ENCODE measurements around the gene ANKK1. TPM values are rescaled to one million over a fixed set of nuclear protein-coding genes. Genes with fewer than 3 reads are reported as not detected.

Gene ANKK1
- total RNA-seq, 1 experiment from 2014 or later, result 0.90 TPM

- Mint-ChIP-seq H3K27me3 (ENCODE audit: unreplicated experiment) (peaks cover 47% of the 10 kb centered on the region), H3K36me3 (ENCODE audit: insufficient read depth, unreplicated experiment) (no peaks in the 10 kb centered on the region), H3K4me1 (ENCODE audit: low read depth, unreplicated experiment) (no peaks in the 10 kb centered on the region), H3K4me3 (ENCODE audit: low read depth, unreplicated experiment) (no peak overlapping the region), H3K9me3 (ENCODE audit: low read depth, unreplicated experiment) (no peaks in the 10 kb centered on the region), H3K27ac (ENCODE audit: unreplicated experiment) (no peak overlapping the region)
- intact Hi-C loops (cut with micrococcal nuclease; ENCODE audit: unreplicated experiment), result no loop called here
- no peak for DNase-seq
- no TSS peak for BruUV-seq (replicated peaks)
- TF ChIP-seq, protein P1, sequence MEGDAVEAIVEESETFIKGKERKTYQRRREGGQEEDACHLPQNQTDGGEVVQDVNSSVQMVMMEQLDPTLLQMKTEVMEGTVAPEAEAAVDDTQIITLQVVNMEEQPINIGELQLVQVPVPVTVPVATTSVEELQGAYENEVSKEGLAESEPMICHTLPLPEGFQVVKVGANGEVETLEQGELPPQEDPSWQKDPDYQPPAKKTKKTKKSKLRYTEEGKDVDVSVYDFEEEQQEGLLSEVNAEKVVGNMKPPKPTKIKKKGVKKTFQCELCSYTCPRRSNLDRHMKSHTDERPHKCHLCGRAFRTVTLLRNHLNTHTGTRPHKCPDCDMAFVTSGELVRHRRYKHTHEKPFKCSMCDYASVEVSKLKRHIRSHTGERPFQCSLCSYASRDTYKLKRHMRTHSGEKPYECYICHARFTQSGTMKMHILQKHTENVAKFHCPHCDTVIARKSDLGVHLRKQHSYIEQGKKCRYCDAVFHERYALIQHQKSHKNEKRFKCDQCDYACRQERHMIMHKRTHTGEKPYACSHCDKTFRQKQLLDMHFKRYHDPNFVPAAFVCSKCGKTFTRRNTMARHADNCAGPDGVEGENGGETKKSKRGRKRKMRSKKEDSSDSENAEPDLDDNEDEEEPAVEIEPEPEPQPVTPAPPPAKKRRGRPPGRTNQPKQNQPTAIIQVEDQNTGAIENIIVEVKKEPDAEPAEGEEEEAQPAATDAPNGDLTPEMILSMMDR (IDR thresholded peaks at IDR 0.05; ENCODE audit: unreplicated experiment), result no peak
- CTCF ChIA-PET, result no interaction called here
These were observed 31.9 kb downstream of the ANKK1 start for GRCh38 chr11:113419454-113420003.

GRCh38 chr11:113420808-113421207, 33.2 kb downstream of the ANKK1 start:
- H3K36me3 Mint-ChIP-seq (ENCODE audit: insufficient read depth, unreplicated experiment), result no peaks in the 10 kb centered on the region
- no peaks in the 10 kb centered on the region for H3K9me3 Mint-ChIP-seq (ENCODE audit: low read depth, unreplicated experiment)
- CTCF ChIA-PET, result no interaction called here
- TF ChIP-seq, protein P1 (IDR thresholded peaks at IDR 0.05; ENCODE audit: unreplicated experiment), result no peak
- no peak overlapping the region for H3K27ac Mint-ChIP-seq (ENCODE audit: unreplicated experiment)
- no peaks in the 10 kb centered on the region for H3K4me1 Mint-ChIP-seq (ENCODE audit: low read depth, unreplicated experiment)
- no peak for DNase-seq
- H3K4me3 Mint-ChIP-seq (ENCODE audit: low read depth, unreplicated experiment), result no peak overlapping the region
- intact Hi-C loops (cut with micrococcal nuclease; ENCODE audit: unreplicated experiment), result no loop called here
- BruUV-seq (replicated peaks), result no TSS peak
- H3K27me3 Mint-ChIP-seq (ENCODE audit: unreplicated experiment), result peaks cover 37% of the 10 kb centered on the region

- DNase-seq, result no peak
- Mint-ChIP-seq H3K4me1 (ENCODE audit: low read depth, unreplicated experiment) (no peaks in the 10 kb centered on the region), H3K27ac (ENCODE audit: unreplicated experiment) (no peak overlapping the region), H3K36me3 (ENCODE audit: insufficient read depth, unreplicated experiment) (no peaks in the 10 kb centered on the region), H3K4me3 (ENCODE audit: low read depth, unreplicated experiment) (no peak overlapping the region), H3K9me3 (ENCODE audit: low read depth, unreplicated experiment) (no peaks in the 10 kb centered on the region), H3K27me3 (ENCODE audit: unreplicated experiment) (peaks cover 9% of the 10 kb centered on the region)
- BruUV-seq (replicated peaks), result no TSS peak
- intact Hi-C loops (cut with micrococcal nuclease; ENCODE audit: unreplicated experiment), result no loop called here
- CTCF ChIA-PET, result no interaction called here
- TF ChIP-seq, protein P1 (IDR thresholded peaks at IDR 0.05; ENCODE audit: unreplicated experiment), result no peak
These were observed 39.1 kb downstream of the ANKK1 start for GRCh38 chr11:113426686-113427085.

GRCh38 chr11:113431746-113432145, 44.2 kb downstream of the ANKK1 start:
- Mint-ChIP-seq H3K27me3 (ENCODE audit: unreplicated experiment) (peaks cover 30% of the 10 kb centered on the region), H3K27ac (ENCODE audit: unreplicated experiment) (no peak overlapping the region), H3K4me3 (ENCODE audit: low read depth, unreplicated experiment) (no peak overlapping the region), H3K9me3 (ENCODE audit: low read depth, unreplicated experiment) (no peaks in the 10 kb centered on the region), H3K4me1 (ENCODE audit: low read depth, unreplicated experiment) (no peaks in the 10 kb centered on the region), H3K36me3 (ENCODE audit: insufficient read depth, unreplicated experiment) (no peaks in the 10 kb centered on the region)
- BruUV-seq (replicated peaks), result no TSS peak
- CTCF ChIA-PET, result no interaction called here
- intact Hi-C loops (cut with micrococcal nuclease; ENCODE audit: unreplicated experiment), result no loop called here
- TF ChIP-seq, protein P1 (IDR thresholded peaks at IDR 0.05; ENCODE audit: unreplicated experiment), result no peak
- no peak for DNase-seq
